ENCODE measurements around the gene PRPH2.
"Not testable (repeated sequence)": the region's sequence is repeated elsewhere in the genome, so short reads cannot be mapped to it uniquely, and the experiment has no call there.

Gene PRPH2

DNA sequence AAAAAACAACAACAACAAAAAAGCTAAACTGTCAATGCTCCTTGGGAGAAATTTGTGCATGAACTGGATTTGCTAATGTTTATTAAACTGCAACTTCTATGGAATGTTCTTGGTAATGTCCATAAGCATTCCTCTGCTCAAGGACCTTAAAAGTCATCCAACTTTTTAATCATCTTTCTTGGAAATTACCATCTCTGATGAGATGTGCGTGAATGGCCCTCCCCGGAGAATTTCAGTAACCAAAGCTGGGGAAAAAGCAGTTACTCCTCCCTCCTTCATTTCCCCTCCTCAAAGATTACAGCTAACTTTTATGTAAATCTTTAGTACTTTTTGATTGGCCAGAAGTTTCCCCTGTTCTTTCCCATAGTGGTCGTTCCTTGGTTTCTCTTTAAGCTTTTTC, 18.3 kb upstream of the PRPH2 start:
- DNase-seq, result no peak

DNA sequence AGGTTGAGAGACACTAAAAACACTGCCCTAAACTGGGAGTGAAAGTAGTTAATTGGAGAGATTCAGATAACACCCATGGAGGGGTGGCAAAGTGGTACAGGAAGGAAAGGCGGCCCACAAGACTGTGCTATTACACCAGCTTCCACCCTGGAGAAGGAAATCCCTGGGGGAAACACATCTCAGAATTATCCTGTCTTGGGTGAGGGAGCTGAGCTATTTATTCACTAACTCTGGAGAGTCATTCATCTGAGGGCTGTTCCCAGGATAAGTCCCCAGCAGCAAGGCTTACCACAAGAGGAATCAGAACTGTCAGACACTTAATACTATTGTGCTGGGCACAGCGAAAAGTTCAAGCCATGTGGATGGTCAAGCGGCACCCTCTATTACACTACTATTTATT, 13.6 kb upstream of the PRPH2 start:
- no peak for DNase-seq

DNA sequence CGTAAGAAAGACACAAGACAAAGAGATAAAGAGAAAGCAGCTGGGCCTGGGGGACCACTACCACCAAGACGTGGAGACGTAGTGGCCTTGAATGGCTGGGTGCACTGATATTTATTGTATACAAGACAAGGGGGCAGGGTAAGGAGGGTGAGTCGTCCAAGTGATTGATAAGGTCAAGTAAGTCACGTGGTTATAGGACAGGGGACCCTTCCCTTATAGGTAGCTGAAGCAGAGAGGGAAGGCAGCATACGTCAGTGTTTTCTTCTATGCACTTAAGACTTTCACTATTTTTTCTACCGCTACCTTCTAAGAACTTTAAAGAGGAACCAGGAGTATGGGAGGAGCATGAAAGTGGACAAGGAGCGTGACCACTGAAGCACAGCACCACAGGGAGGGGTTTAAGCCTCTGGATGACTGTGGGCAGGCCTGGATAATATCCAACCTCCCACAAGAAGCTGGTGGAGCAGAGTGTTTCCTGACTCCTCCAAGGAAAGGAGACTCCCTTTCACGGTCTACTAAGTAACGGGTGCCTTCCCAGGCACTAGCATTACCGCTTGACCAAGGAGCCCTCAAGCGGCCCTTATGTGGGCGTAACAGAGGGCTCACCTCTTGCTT, 11.6 kb upstream of the PRPH2 start:
- not testable (repeated sequence) for DNase-seq

DNA sequence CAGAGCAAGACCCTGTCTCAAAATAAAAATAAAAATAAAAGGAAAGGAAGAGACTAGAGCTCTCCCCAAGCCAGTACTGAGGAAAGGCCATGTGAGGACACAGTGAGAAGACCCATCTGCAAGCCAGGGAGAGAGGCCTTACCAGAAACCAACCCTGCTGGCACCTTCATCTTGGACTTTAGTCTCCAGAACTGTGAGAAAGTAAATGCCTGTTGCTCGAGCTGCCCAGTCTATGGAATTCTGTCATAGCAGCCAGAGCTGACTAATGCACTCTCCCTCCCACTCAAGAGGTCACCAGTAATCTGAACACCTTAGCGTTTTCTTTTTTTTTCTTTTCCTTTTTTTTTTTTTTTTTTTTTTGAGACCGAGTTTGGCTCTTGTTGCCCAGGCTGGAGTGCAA, 7.3 kb upstream of the PRPH2 start:
- DNase-seq, result no peak

DNA sequence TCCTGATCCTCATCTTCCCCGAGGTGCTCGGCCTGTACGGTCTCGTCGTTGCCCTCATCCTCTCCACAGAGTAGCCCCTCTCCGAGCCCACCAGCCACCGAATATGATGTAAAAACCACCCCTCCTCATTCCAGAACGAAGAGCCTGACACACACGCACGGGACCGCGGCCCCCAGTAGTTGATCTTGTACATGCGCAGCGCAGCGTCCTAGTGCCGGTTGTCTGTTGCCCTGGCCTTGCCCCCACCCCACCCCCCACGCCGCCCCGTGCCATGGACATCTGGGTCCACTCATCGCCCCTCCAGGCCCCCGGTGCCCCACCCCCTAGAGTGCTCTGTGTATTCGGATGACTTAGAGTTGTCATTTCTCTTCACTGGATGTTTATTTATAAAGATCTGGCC, 5.2 kb upstream of the PRPH2 start:
- DNase-seq, result no peak

DNA sequence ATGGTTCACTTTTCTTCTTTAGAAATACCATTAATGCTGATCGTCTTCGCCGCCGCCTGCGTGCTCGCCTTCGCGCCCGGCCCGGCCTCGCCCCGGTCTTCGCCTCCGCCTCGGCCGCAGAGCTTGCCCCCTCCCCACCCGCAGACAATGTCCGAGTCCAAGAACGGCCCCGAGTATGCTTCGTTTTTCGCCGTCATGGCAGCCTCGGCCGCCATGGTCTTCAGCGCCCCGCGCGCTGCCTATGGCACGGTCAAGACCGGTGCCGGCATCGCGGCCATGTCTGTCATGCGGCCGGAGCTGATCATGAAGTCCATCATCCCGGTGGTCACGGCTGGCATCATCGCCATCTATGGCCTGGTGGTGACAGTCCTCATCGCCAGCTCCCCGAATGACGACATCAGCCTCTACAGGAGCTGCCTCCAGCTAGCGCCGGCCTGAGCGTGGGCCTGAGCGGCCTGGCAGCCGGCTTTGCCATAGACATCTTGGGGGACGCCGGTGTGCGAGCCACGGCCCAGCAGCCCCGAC, 4.8 kb upstream of the PRPH2 start:
- DNase-seq, result no peak

DNA sequence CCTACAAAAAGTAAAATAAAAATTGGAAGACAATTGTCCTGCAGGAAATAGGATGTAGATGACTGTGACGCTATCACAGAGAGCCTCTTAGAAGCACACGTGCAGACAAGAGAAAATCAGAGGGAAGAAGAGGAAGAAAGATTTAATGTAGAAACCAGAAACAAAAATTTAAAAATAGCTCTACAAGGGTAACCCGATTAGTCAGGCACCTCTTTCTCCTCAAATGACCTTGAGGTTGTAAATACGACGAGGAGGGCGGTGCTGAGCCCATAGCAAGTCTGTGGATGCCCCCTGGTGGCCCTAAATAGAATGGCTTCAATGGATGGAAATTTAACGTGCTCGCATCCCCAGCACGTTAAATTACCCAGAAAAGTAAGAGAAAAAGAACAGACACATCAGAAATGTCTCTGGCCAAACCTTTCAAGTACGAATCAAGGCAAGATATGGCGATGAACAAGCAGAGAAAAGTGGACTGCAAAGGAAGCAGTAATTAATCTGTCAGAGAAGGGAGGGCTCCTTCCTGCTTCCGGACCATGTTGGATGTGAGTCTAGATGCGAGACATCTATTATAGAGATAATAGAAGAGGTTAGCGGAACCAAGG, 4.2 kb upstream of the PRPH2 start:
- DNase-seq, result peak; percentile 71

DNA sequence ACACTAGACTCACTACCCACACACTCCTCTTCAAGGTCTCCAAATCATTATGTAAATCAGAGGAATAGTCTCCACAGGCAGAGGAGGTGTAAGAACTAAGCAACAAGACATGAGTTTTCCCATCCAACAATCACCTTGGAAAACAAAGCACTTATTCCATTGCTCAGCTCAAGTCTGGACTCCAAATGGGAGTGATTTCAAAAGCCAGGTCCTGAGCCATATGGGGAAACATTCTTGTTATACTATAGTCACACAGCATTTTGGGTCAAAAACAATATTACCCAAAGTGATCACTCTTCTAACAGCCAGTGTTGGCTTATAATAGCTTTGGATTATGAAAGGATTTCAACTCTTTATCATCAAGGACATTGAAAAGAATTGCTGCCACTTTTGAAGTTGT, 3.6 kb upstream of the PRPH2 start:
- no peak for DNase-seq

DNA sequence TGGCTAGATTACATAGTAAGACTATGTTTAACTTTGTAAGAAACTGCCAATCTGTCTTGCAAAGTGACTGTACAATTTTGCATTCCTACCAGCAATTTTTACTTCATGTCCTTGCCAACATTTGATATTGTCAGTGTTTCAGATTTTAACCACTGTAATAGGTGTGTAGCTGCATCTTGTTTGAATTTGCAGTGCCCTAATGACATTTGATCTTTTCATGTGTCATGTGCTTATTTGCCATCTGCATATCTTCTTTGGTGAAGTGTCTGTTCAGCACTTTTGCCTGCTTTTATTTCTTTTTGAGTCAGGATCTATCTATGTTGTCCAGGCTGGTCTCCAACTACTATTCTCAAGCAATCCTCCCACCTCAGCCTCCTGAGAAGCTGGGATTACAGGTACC, 2.4 kb upstream of the PRPH2 start:
- no peak for DNase-seq

DNA sequence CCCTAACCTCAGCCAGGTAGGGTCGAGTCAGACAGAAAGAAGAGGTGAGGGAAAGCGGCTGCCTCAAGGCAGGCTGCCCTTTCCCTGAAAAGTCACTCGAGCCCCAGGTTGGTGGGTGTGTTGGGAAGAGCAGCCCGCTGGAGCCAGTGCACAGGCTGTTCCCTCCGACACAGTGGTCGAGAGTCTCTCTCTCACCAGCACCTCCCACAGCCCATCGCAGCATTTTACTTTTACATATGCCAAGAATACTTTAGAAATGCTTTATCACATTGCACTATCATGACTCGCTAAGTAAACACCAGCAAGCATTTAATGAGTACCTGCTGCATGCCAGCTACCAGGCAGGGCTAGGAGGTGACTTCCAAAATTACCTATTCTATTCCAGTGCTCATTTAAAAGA, 1.7 kb downstream of the PRPH2 start:
- no peak for DNase-seq

DNA sequence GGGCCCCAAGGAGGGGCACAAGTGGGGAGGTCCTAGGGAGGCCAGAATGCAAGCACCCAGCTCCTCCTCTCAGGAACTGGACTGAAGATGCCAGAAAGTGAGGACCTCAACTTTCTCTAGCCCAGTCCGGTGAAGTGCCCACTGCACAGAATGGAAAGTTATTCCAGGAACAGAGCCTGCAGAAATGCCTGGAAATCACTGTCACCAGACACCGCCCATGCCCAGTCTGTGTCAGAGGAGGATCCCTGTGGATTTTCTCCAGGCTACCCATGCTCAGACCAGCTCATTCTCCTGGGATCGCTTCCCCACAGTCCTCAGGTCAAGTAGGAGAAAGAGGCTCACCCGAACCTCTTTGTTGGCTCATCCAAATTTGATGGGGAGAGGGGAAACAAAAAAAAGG, 6.5 kb downstream of the PRPH2 start:
- no peak for DNase-seq

DNA sequence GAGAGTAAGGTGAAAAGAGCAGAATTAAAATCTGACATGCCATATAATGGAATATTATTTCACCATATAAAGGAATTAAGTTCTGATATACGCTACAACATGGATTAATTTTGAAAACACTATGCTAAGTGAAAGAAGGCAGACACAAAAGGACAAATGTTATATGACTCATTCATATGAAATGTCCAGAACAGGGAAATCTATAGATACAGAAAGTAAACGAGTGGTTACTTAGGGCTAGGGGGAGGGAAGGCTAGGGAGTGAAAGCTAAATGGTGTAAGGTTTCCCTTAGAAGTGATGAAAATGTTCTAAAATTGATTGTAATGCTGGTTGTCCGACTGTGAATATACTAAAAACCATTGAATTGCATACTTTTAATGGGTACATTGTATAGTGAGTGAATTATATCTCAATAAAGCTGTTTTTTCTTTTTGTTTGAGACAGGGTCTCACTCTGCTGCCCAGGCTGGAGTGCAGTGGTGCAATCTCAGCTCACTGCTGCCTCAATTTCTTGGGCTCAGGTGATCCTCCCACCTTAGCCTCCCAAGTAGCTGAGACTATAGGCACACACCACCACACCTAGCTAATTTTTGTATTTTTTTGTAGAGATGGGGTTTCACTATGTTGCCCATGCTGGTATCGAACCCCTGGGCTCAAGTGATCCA, 8.2 kb downstream of the PRPH2 start:
- DNase-seq, result no peak

DNA sequence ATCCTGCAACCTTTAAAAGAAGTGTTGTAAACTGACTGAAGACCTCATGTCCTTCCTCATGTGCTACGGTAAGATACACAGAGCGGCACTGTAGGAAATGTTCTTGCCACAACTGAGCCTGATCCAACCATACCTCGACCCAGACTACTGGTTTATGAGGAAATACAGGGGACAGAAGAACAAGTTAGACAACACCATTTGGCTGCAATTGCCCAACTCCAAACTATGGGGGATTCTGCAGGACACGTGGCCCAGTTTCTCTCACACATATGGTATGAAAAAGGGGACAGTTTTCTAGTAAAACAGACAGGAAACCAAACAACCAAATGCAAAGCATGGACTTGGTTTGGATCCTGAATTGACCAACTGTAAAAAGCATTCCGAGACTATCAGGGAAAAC, 10.5 kb downstream of the PRPH2 start:
- DNase-seq, result no peak

DNA sequence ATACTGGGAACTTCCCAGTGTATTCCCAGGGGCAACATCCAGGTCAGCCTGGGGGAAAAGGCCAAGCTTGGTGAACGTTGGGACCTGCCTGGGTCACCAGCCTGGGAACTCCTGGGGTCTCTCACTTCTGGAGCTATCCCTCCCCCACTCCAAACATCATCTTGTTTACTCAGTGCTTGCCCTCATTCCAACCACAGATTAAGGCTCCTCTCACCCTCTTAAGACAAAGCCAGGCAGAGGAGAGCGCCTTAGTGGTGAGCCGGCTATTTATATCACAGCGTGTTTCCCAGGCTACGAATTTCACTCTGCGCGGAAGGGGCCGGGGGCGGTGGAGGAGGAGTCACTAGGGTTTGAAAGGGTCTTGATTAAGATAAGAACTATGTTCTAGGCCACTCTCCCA, 12.1 kb downstream of the PRPH2 start:
- peak; percentile 28 for DNase-seq

DNA sequence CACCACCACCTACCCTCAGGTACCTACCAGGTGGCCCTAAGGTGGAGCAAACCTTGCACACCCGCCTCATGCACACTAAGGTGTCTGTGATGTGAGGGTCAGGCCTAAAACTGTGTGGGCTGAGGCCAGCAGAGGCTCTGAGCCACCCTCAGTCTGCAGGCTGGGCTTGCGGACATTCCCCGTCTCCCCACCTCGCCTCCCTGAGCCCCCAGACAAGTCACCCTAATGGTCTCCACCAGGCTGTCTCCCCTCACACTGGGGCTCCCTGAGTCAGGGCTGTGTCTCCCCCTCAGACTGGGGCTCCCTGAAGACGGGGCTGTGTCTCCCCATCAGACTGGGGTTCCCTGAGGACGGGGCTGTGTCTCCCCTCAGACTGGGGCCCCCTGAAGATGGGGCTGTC, 12.5 kb downstream of the PRPH2 start:
- DNase-seq, result no peak

DNA sequence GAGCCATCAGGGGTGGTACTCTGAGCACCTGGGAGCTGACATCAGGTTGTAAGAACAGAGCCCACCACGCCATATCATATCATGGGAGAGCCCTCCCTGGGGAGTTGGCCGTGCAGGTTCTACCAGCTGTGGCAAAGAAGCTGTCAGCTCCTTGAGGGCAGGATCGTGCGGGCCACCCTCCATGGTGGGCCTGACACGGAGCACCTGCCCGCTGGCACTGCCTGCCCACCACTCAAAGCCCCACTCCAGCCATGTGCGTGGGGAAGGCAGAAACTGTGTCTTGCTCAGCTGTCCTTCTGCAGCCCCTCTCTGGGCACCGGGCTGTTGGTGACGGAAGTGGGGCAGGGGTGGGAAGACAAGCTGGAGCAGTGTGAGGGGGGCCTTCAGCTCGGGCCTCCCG, 14.3 kb downstream of the PRPH2 start:
- no peak for DNase-seq

DNA sequence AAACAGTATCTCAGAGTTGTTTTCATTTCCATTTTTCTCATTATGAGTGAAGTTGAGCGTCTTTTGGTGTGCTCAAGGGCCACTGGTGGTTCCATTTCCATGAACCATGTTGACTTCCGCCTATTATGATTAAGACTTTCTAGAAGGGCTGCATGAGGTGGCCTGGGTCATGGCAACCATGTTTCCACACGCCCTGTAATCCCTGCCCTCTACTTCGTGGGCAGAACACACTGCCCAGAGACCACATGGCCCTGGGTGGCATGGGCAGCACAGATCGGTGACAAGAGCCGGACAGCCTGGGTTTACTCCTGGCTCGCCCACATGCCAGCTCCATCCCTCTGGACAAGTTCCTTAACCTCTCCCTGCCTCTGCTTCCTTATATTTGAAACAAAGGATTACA, 14.8 kb downstream of the PRPH2 start:
- no peak for DNase-seq

DNA sequence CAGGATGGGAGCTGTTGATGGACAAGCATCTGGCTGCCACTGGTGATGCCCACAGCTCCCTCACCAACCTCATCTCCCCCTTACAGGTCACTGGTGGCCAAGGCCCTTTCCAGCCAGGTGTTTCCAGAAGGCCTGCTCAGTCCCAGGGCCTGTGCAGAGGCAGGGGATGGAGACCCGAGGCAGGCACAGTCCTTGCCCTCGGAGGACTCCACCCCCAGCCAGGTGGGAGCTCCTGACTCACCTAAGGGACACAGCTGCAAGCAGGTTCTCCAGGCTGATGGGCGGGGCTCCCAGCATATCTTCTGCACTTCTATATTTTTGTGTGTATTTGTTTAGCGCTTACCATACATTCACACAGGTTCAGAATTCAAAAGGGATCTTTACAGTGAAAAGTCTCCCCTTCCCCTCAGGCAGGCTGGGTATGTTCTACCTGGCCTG, 17.4 kb downstream of the PRPH2 start:
- DNase-seq, result no peak

DNA sequence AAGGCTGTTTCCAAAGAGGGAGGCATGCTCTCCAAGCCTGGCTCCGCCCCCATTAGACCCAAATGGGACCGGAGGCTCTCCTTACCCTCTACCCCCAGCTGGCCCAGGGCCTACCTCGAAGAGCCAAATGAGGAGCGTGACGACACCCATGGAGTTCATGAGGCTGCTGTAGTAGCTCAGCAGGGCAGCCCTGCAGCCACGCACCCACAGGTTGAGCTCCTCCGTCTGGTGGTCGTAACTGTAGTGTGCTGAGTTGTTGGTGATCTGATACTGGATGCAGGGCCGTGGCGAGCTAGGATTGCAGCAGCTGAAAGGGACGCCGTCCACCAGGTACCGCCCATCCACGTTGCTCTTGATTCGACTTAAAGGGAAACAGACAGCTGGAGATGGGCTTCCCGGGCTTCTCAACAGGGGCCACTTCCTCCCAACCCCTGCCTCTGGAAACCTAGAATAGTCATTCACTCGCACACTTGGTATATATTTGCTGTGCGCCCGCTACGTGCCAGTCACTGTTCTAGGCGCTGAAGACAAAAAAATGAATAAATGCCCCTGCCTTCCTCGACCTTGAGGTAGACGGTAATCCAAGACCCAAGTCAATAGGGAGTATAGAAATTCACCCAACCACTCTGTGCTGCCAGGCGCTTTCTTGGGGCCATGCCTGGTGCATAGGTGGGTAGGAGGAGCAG, 18.0 kb downstream of the PRPH2 start:
- no peak for DNase-seq

DNA sequence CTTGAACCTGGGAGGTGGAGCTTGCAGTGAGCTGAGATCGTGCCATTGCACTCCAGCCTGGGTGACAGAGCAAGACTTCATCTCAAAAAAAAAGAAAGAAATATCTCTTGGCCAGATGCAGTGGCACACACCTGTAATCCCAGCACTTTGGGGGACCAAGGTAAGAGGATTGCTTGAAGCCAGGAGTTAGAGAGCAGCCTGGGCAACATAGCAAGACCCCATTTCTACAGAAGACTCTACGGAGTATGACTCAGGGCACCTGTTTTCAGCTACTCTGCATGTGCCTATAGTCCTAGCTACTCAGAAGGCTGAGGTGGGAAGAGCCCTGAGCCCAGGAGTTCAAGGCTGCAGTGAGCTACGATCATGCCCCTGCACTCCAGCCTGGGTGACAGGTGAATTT, 19.6 kb downstream of the PRPH2 start:
- DNase-seq, result not testable (repeated sequence)

DNA sequence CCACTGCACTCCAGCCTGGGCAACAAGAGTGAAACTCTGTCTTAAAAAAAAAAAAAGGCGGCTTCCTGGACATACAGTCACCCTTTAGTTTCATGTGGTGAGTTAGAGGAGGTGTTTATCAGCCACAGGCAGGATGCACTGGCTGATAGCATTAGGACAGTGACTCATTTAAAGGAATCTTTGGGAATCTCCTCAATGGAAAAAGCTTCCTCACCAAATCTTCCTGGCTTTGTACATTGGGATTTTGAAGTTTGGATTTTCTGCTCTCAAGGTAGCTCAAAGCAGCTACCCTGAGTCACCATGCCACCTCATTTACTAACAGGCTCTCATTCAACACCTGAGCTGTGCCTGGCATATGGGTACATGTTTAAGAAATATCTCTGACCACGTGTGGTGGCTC, 20.2 kb downstream of the PRPH2 start:
- no peak for DNase-seq

DNA sequence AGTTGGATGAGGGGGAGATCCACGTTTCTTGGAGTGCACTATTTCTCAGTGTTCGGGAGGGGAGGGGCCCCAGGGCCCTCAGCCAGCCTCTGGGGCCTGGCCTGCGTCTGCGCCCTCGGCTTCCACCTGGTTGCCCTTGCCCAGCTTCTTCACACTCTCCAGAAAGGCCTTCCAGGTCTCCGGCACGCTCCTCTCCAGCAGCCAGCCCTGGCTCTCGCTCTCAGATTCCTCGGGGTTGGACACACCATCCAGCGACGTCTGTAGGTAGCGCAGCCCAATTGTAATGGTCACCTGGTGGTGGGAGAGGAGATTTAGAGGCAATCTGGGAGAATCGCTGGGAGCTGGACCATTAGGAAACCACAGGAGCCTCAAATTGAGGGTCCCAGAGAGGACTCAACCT, 24.2 kb downstream of the PRPH2 start:
- no peak for DNase-seq

DNA sequence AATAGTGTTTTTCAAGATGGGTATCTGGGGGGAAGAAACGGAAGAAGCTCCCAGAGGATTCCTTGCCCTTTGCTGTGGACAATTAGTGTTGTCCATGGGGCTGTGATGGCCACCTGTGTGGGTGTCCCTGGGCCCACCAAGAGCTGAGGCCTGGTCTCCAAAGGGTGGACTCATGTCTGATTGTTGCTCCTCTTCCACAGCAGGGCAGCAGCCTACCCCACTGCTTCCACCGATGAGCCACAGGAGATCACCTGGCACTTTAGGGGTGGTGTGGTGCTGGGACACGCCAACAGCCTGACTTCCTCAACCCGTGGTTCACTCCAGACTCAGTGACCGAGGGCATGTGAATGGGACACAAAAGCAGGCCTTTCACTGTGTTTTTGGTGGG, 25.1 kb downstream of the PRPH2 start:
- no peak for DNase-seq
